Activated CD8-positive, alpha-beta memory T cell treated with anti-CD3 and anti-CD28 coated beads, Interleukin-2, amount 50 U/mL, for 1 hour (primary cell): Measurements from ENCODE around the gene NPAT.
A peak's percentile ranks its signal among the peaks of the same experiment; 100 is the strongest.
"Not testable (repeated sequence)": the region's sequence is repeated elsewhere in the genome, so short reads cannot be mapped to it uniquely, and the experiment has no call there.

ENCODE experiments used
- DNase-seq: peaks from one replicate; pipeline ENCODE4 v3.0.0-alpha.2; 2020; ENCODE audit errors: extremely low read depth

NPAT gene

GRCh38 chr11:108148556-108148955 is 73.9 kb downstream of the NPAT start:
- no peak for DNase-seq

GRCh38 chr11:108147150-108147549 is 75.3 kb downstream of the NPAT start:
- no peak for DNase-seq

- no peak for DNase-seq
Measured at GRCh38 chr11:108144615-108145014, 77.8 kb downstream of the NPAT start.

- DNase-seq, result no peak
Measured at GRCh38 chr11:108142304-108142703, 80.1 kb downstream of the NPAT start.

- DNase-seq, result no peak
Measured at GRCh38 chr11:108137212-108137611, 85.2 kb downstream of the NPAT start.

GRCh38 chr11:108135845-108136544 is 86.4 kb downstream of the NPAT start:
- no peak for DNase-seq

GRCh38 chr11:108132993-108133538 is 89.4 kb downstream of the NPAT start:
- not testable (repeated sequence) for DNase-seq

GRCh38 chr11:108131993-108132392 is 90.4 kb downstream of the NPAT start:
- no peak for DNase-seq

- no peak for DNase-seq
Measured at GRCh38 chr11:108128772-108129171, 93.7 kb downstream of the NPAT start.

- no peak for DNase-seq
Measured at GRCh38 chr11:108125096-108125495, 97.3 kb downstream of the NPAT start.

GRCh38 chr11:108122166-108122628 is 100.2 kb downstream of the NPAT start:
- no peak for DNase-seq

- DNase-seq, result peak; percentile 79
Measured at GRCh38 chr11:108121274-108122155, 100.9 kb downstream of the NPAT start, which contains the start of gene ACAT1. Gene ACAT1 (plus strand): TSS chr11:108121567. CDS start chr11:108121607, 40 bp downstream.

GRCh38 chr11:108120936-108121273 is 101.5 kb downstream of the NPAT start:
- DNase-seq, result not testable (repeated sequence)

- DNase-seq, result no peak
Measured at GRCh38 chr11:108117746-108118371, 104.6 kb downstream of the NPAT start.

- no peak for DNase-seq
Measured at GRCh38 chr11:108115500-108116140, 106.8 kb downstream of the NPAT start.

GRCh38 chr11:108112057-108112456 is 110.4 kb downstream of the NPAT start:
- no peak for DNase-seq

- DNase-seq, result no peak
Measured at GRCh38 chr11:108111126-108111525, 111.3 kb downstream of the NPAT start.
